NCI-H774 (cell line): ENCODE results near the gene SNRNP35.
"Not testable (repeated sequence)": the region's sequence is repeated elsewhere in the genome, so short reads cannot be mapped to it uniquely, and the experiment has no call there.

Experiments used
- DNase-seq: peaks from one replicate; lab custom pipeline; 2025; lab: John Stamatoyannopoulos, UW

SNRNP35 gene

GRCh38 chr12:123489580-123489979 is 31.6 kb downstream of the SNRNP35 start:
- DNase-seq = no peak

- DNase-seq = no peak
These were observed 32.1 kb downstream of the SNRNP35 start for GRCh38 chr12:123490089-123490488.

- DNase-seq = no peak
These were observed 33.1 kb downstream of the SNRNP35 start for GRCh38 chr12:123491056-123491455.

- no peak for DNase-seq
These were observed 33.5 kb downstream of the SNRNP35 start for GRCh38 chr12:123491481-123491880.

- not testable (repeated sequence) for DNase-seq
These were observed 34.5 kb downstream of the SNRNP35 start for GRCh38 chr12:123492339-123493039.

GRCh38 chr12:123494124-123494851 is 36.3 kb downstream of the SNRNP35 start:
- no peak for DNase-seq

- DNase-seq = no peak
These were observed 39.1 kb downstream of the SNRNP35 start for GRCh38 chr12:123497065-123497464.

- no peak for DNase-seq
These were observed 40.3 kb downstream of the SNRNP35 start for GRCh38 chr12:123498126-123498825.

- DNase-seq = no peak
These were observed 41.4 kb downstream of the SNRNP35 start for GRCh38 chr12:123499332-123499731.

- DNase-seq = no peak
These were observed 44.3 kb downstream of the SNRNP35 start for GRCh38 chr12:123502163-123502704.

- DNase-seq = no peak
These were observed 48.3 kb downstream of the SNRNP35 start for GRCh38 chr12:123506059-123506842.

GRCh38 chr12:123506843-123507236 is 48.9 kb downstream of the SNRNP35 start:
- DNase-seq = no peak

- no peak for DNase-seq
These were observed 55.1 kb downstream of the SNRNP35 start for GRCh38 chr12:123512838-123513665.

GRCh38 chr12:123513805-123514204 is 55.9 kb downstream of the SNRNP35 start:
- DNase-seq = no peak

GRCh38 chr12:123514582-123515221 is 56.8 kb downstream of the SNRNP35 start:
- not testable (repeated sequence) for DNase-seq

- no peak for DNase-seq
These were observed 58.4 kb downstream of the SNRNP35 start for GRCh38 chr12:123516216-123516780.
